ENCODE data around the gene ZC3H12D.

GRCh38 chr6:149455031-149455732 is 29.6 kb downstream of the ZC3H12D start:
- no peak for TF ChIP-seq CTCF (conservative IDR thresholded peaks at IDR 0.05)
- TF ChIP-seq EZH2 (IDR thresholded peaks at IDR 0.05; ENCODE audit: low read depth): no peak
